C4-2B (cell line): ENCODE data around the gene RPS18.
"Not testable (repeated sequence)": the region's sequence is repeated elsewhere in the genome, so short reads cannot be mapped to it uniquely, and the experiment has no call there.

ENCODE experiments used
- H3K27ac ChIP-seq: fragments of 450-650 bp; 2 replicates; pipeline ENCODE4 v1.5.1; 2017
- ZFX ChIP-seq: fragments of 450-650 bp; IDR thresholded peaks from 2 replicates; pipeline ENCODE4 v1.6.1; 2017
- TF ChIP-seq, protein P1 (sequence below): fragments of 450-650 bp; conservative IDR thresholded peaks from 2 replicates; pipeline ENCODE4 v1.5.1; 2017; ENCODE audit warnings: mild to moderate bottlenecking

Gene RPS18

DNA sequence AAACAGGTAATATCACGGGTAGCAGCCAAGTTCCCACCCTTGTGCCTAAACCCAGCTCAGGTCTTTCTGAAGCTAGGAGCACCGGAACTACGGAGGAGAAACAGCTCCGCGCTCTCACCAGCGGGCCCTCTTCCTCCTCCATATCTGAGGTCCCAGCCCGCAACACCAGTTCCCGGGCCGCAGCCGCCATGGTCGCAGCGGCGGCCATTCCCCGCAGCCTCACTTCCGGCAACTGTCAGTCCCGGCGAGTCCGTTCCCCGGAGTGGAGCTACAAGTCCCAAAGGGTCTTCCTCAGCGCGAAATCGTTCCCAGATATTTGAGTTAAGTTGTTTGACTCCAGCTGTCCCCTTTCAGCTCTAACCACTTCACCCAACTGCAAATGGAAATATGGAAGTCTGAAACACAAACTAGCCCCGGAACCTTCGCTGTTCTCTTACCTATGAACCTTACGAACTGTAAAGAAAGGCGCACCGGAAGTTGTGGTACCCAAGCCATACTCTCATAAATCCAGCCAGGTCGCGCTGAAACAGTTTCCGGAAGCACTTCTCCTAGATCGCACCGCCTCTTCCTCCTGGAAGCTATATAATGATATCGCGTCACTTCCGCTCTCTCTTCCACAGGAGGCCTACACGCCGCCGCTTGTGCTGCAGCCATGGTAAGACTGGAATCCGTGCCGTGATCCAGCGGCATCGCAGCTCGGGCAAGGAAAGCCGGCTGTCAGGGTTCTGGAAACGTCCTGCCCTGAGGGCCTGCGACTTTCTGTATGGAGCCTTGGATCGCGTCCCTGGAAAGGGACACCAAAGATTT is at the start of gene RPS18, which contains the start of gene VPS52:
TSS of gene RPS18 (plus strand) at position 608 of the 807 bp plus-strand sequence. CDS start at position 653, 45 bp downstream.
TSS of gene VPS52 (minus strand) at position 409 of the 807 bp plus-strand sequence. CDS start at position 208, 201 bp downstream.
- peak within 1 kb of the TSS; percentile 97 for H3K27ac ChIP-seq
- TF ChIP-seq, protein P1, sequence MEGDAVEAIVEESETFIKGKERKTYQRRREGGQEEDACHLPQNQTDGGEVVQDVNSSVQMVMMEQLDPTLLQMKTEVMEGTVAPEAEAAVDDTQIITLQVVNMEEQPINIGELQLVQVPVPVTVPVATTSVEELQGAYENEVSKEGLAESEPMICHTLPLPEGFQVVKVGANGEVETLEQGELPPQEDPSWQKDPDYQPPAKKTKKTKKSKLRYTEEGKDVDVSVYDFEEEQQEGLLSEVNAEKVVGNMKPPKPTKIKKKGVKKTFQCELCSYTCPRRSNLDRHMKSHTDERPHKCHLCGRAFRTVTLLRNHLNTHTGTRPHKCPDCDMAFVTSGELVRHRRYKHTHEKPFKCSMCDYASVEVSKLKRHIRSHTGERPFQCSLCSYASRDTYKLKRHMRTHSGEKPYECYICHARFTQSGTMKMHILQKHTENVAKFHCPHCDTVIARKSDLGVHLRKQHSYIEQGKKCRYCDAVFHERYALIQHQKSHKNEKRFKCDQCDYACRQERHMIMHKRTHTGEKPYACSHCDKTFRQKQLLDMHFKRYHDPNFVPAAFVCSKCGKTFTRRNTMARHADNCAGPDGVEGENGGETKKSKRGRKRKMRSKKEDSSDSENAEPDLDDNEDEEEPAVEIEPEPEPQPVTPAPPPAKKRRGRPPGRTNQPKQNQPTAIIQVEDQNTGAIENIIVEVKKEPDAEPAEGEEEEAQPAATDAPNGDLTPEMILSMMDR, result no peak
- peak; percentile 85 for TF ChIP-seq ZFX

DNA sequence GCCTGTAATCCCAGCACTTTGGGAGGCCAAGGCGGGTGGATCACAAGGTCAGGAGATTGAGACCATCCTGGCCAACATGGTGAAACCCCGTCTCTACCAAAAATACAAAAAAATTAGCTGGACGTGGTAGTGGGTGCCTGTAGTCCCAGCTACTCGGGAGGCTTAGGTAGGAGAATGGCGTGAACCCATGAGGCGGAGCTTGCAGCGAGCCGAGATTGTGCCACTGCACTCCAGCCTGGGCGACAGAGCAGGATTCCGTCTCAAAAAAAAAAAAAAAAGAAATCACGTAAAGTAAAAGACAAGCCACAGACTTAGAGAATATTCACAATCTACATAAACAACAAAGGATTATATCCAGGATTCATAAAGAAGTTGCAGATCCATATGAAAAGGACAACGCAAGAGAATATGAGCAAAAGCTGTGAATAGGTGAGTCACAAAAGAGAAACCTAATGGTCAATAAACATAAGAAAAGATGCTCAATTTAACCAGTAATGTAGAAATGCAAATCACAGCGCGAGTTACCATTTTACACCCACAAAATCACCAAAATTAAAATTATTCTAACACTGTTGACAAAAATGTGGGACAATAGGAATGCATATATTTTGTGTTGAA is 45.3 kb upstream of the RPS18 start:
- H3K27ac ChIP-seq, result not testable (repeated sequence)

DNA sequence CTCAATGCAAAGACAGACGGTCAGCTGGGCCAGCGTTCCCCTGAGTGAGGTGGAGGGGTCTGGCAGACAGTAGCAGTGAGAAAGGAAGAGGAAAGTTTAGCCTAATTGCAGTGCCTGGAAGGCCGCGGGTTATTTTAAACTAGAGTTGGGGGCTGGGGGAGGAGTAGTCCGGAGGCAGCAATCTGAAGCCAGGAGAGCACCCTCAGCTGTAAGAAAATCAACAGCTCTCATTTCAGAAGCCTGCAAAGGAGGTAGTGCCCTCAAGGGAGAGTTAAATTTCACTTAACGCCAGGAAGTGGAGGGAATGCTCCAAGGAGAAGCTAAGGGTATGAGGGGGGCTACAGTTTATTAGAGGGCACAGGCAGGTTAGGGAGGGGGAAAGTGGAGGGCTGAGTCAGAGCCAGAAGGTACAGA is 36.6 kb upstream of the RPS18 start:
- H3K27ac ChIP-seq, result no peak overlapping the region
- no peak for TF ChIP-seq ZFX
- TF ChIP-seq, protein P1, result no peak

DNA sequence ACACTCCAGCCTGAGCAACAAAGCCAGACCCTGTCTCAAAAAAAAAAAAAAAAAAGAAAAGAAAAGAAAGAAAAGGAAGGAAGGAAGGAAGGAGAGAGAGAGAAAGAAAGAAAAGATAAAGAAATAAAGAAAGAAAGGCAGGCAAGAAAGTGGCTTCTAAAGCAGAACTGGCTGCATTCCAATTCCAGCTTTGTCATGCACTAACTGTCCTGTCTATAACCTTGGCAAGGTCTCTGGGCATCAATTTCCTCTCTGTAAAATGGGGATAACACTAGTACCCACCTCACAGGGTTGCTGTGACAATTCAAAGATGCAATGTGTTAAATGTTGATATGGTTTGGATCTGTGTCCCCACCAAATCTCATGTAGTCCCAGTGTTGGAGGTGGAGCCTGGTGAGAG is 35.5 kb upstream of the RPS18 start:
- TF ChIP-seq ZFX, result no peak
- TF ChIP-seq, protein P1, result no peak
- no peak overlapping the region for H3K27ac ChIP-seq

DNA sequence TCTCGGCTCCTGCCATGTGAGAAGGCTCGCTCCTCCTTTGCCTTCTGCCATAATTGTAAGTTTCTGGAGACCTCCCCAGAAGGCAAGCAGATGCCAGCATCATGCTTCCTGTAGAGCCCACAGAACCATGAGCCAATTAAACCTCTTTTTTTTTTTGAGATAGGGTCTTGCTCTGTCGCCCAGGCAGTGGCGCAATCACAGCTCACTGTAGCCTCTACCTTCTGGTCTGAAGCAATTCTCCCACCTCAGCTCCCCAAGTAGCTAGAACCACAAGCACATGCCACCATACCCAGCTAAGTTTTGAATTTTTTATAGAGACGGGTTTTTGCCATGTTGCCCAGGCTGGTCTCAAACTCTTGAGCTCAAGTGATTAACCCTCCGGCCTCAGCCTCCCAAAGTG is 35.0 kb upstream of the RPS18 start:
- H3K27ac ChIP-seq, result no peak overlapping the region
- TF ChIP-seq, protein P1, result no peak
- no peak for TF ChIP-seq ZFX

DNA sequence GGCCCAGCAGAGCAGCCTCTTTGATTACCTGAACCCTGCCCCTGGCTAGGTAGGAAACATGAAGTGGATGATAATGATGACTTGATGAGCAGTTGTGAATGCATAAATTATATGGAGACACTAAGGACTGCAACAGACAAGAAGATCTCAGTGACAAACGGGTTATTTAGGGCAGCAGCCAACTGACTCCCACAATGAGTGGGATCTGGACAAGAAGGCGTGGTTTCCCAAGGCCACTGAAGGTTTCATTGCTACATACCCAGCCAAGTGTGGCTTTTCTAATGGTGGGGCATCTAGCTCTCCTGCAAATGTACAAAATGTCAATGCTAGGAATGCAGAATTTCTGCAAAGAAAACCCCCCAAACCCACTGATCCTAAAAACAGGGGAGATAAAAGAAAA is 34.1 kb upstream of the RPS18 start:
- TF ChIP-seq ZFX, result no peak
- TF ChIP-seq, protein P1, result no peak
- no peak overlapping the region for H3K27ac ChIP-seq

DNA sequence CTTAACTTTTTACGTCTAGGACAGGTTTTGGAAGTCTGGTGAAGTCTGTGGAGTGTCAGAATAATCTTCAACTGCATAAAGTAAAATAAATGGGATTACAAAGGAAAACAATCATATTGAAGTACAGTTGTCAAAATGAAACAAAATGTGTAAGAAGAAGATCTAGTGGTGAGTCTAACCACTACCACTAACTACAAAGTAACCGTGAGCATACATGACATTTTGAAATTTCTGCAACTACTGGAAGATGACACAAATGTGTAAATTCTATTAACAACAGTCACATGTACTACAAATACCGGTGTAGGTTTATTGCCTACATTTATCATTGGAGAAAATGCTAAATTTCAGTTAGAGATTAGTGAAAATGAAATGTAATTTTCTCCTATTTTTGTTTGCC is 29.9 kb upstream of the RPS18 start:
- H3K27ac ChIP-seq, result no peak overlapping the region
- TF ChIP-seq, protein P1, result no peak
- no peak for TF ChIP-seq ZFX
